Endometrial microvascular endothelial cells (primary cell): ENCODE measurements around the gene ORC5. TPM values are rescaled to one million over a fixed set of nuclear protein-coding genes. Genes with fewer than 3 reads are reported as not detected.
"Not testable (repeated sequence)": the region's sequence is repeated elsewhere in the genome, so short reads cannot be mapped to it uniquely, and the experiment has no call there.

Experiments used
- in situ Hi-C: cut with HindIII; loops from 2 replicates; pipeline ENCODE4 v1.10.0; 2017; ENCODE audit warnings: low sequenced_read_pairs, low pct_unique_long_range_greater_than_20kb; ENCODE audit errors: inconsistent ontology term
- total RNA-seq: library from RNA; depleted of rRNA; stranded (reverse); fragments of >200 nt; gene quantifications from one replicate; pipeline ENCODE4 v1.2.3, GENCODE V29; 2015; ENCODE audit errors: inconsistent ontology term

The ORC5 gene
- total RNA-seq, 1 donor from 2014 or later = 29.7 TPM

- in situ Hi-C loops = no loop called here
Measured at GRCh38 chr7:104198673-104199278, 9.0 kb downstream of the ORC5 start.

- in situ Hi-C loops = no loop called here
Measured at GRCh38 chr7:104196161-104196560, 11.7 kb downstream of the ORC5 start.

GRCh38 chr7:104192434-104192833 lies 15.4 kb downstream of the ORC5 start:
- in situ Hi-C loops = no loop called here

- in situ Hi-C loops = no loop called here
Measured at GRCh38 chr7:104185346-104185745, 22.5 kb downstream of the ORC5 start.

GRCh38 chr7:104179178-104179577 lies 28.6 kb downstream of the ORC5 start:
- in situ Hi-C loops = no loop called here

GRCh38 chr7:104177565-104178083 lies 30.2 kb downstream of the ORC5 start:
- in situ Hi-C loops = not testable (repeated sequence)

- in situ Hi-C loops = no loop called here
Measured at GRCh38 chr7:104176332-104176731, 31.5 kb downstream of the ORC5 start.

GRCh38 chr7:104175361-104175984 lies 32.3 kb downstream of the ORC5 start:
- in situ Hi-C loops = no loop called here

- in situ Hi-C loops = no loop called here
Measured at GRCh38 chr7:104174798-104175197, 33.0 kb downstream of the ORC5 start.

- in situ Hi-C loops = no loop called here
Measured at GRCh38 chr7:104162081-104162480, 45.7 kb downstream of the ORC5 start.

GRCh38 chr7:104161244-104161643 lies 46.6 kb downstream of the ORC5 start:
- in situ Hi-C loops = no loop called here

- in situ Hi-C loops = no loop called here
Measured at GRCh38 chr7:104160375-104160774, 47.4 kb downstream of the ORC5 start.

GRCh38 chr7:104156842-104157277 lies 51.0 kb downstream of the ORC5 start:
- in situ Hi-C loops = no loop called here

- in situ Hi-C loops = no loop called here
Measured at GRCh38 chr7:104153287-104153686, 54.5 kb downstream of the ORC5 start.

- in situ Hi-C loops = no loop called here
Measured at GRCh38 chr7:104152468-104152867, 55.3 kb downstream of the ORC5 start.

GRCh38 chr7:104150470-104150869 lies 57.3 kb downstream of the ORC5 start:
- in situ Hi-C loops = no loop called here

- in situ Hi-C loops = no loop called here
Measured at GRCh38 chr7:104149822-104150221, 58.0 kb downstream of the ORC5 start.

GRCh38 chr7:104142147-104142546 lies 65.7 kb downstream of the ORC5 start:
- in situ Hi-C loops = no loop called here

- in situ Hi-C loops = no loop called here
Measured at GRCh38 chr7:104137971-104138370, 69.8 kb downstream of the ORC5 start.

GRCh38 chr7:104137511-104137910 lies 70.3 kb downstream of the ORC5 start:
- in situ Hi-C loops = no loop called here

GRCh38 chr7:104136981-104137380 lies 70.8 kb downstream of the ORC5 start:
- in situ Hi-C loops = no loop called here
